GM18511 (cell line): ENCODE measurements around the gene STXBP1.
"Not testable (repeated sequence)": the region's sequence is repeated elsewhere in the genome, so short reads cannot be mapped to it uniquely, and the experiment has no call there.

Experiments
- ATAC-seq: cut with Tn5 transposase; IDR thresholded peaks from one replicate; pipeline ENCODE4 v1.9.1; 2021; ENCODE audit warnings: mild to moderate bottlenecking, moderate library complexity; ENCODE audit not compliant: unreplicated experiment

Gene STXBP1

DNA sequence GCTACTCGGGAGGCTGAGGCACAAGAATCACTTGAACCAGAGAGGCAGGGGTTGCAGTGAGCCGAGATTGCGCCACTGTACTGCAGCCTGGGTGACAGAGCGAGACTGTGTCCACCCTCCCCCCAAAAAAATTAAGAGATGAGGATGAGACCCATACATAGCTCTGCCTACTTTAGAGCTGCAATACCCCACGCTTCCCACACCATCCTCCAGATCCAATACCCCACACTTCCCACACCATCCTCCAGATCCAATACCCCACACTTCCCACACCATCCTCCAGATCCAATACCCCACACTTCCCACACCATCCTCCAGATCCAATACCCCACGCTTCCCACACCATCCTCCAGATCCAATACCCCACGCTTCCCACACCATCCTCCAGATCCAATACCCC is 34.9 kb upstream of the STXBP1 start:
- not testable (repeated sequence) for ATAC-seq

GRCh38 chr9:127578627-127578951 is 33.5 kb upstream of the STXBP1 start:
- no peak for ATAC-seq

GRCh38 chr9:127578952-127579853 is 32.9 kb upstream of the STXBP1 start:
- ATAC-seq, result peak; percentile 59

DNA sequence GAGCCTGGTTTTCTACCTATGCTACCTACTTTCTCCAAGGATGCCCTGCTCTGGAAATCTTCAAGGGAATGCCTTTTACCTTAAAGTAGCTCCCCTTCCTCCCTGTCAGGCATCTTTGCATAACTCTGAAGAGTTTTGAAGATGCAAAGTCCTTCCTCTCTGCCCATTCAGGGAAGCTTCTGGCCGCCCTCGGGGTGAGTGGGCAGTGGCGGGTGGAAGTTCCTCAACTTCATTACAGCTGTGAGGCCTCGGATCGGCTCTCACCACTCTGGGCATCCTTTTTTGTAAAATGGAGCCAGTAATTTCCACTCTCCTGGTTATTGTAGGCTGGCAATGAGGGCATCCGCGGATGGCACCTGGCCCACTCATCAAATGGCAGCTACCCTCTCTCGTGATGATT is 31.7 kb upstream of the STXBP1 start:
- ATAC-seq, result no peak

DNA sequence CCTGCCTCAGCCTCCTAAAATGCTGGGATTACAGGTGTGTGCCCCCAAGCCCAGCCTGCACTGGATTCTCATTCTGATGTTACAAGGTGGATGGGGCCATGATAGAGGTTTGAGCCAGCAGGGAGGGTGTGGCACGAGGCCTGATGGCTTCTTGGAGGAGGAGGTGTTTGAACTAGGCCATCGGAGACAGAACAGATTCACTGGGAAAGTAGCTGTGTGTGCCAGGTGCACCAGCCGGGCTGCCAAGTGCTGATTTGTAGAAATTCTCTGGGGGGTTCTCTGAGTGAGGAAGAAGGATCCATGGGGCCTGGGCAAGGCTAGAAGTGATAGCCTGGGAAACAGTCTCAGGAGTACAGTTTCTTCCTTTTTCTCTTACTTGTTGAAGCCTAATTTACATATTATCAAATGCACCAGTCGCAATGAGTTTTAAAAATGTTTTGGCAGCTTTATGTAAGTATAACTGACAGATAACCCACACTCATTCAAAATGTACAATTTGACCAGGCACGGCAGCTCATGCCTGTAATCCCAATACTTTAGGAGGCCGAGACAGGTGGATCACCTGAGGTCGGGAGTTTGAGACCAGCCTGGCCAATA is 31.1 kb upstream of the STXBP1 start:
- ATAC-seq, result no peak

DNA sequence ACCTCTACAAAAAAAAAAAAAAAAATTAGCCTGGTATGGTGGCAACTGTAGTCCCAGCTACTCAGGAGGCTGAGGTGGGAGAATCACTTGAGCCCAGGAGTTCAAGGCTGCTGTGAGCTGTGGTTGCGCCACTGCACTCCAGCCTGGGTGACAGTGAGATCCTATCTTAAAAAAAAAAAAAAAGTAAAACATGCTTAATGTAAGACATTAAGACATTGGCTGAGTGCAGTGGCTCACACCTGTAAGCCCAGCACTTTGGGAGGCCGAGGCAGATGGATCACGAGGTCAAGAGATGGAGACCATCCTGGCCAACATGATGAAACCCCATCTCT is 27.6 kb upstream of the STXBP1 start:
- ATAC-seq, result not testable (repeated sequence)

DNA sequence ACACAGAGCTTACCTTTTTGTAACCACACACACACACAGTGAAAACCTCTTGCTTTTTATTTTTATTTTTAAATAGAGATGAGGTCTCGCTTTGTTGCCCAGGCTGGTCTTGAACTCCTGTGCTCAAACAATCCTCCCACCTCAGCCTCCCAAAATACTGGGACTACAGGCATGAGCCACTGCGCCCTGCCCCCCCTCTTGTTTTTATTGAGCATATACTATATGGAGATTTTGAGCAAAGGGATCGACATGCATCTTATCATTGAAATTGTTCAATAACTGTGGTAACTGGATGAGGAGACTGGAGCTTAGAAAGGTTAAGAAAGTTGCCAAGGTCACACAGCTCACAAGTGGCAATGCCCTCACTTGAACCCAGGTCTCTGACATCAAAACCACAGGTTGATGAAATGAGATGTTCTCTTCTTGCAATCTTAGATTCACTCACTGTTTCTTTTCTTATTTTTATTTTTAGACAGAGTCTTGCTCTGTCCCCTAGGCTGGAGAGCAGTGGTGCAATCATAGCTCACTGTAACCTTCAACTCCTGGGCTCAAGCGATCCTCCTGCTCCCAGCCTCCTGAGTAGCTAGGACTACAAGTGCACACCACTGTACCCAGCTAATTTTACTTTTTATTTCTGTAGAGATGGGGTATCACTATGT is 26.8 kb upstream of the STXBP1 start:
- ATAC-seq, result no peak

- no peak for ATAC-seq
These were observed 26.0 kb upstream of the STXBP1 start for GRCh38 chr9:127586096-127586495.

GRCh38 chr9:127586537-127586936 is 25.5 kb upstream of the STXBP1 start:
- ATAC-seq, result no peak

- no peak for ATAC-seq
These were observed 24.1 kb upstream of the STXBP1 start for GRCh38 chr9:127587966-127588365.

- no peak for ATAC-seq
These were observed 23.2 kb upstream of the STXBP1 start for GRCh38 chr9:127588740-127589506.

- ATAC-seq, result no peak
These were observed 22.1 kb upstream of the STXBP1 start for GRCh38 chr9:127589955-127590370.

GRCh38 chr9:127595611-127596010 is 16.5 kb upstream of the STXBP1 start:
- ATAC-seq, result no peak

DNA sequence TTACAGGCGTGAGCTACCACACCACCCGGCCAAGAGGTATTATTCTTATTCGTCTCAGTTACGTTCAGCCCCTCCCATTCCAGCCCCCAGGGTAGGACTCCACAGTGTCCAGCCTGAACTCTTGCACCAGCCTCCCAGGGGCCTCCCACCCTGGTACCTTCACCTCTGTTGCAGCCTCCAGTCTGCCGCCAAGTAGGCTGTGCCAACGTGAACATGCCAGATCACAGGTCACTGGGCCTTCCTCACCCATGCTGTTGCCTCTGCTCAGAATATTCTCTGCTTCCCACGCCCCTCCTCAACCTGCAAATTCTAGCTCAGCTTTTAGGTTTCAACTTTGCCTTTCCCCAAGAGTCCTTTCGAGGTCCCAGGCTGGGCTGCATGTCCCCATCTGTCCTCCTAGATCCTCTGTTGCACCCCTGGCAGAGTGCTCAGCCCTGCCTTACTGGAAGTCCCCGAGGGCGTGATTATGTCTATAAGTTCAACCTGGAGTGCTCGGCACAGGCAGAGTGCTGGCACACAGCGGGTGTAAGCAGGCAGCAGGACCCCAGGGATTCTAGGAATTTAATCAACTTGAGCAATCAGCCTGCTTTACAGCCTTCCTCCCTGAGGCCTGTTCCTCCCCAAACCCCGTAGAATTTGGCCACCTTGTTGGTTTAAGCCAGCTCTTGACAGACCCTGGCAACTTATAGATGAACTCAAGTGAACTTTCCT is 13.1 kb upstream of the STXBP1 start:
- no peak for ATAC-seq

- ATAC-seq, result no peak
These were observed 12.6 kb upstream of the STXBP1 start for GRCh38 chr9:127599550-127599891.

GRCh38 chr9:127603226-127603625 is 8.9 kb upstream of the STXBP1 start:
- ATAC-seq, result no peak

GRCh38 chr9:127606043-127606442 is 6.0 kb upstream of the STXBP1 start:
- ATAC-seq, result no peak

- peak; percentile 49 for ATAC-seq
These were observed 3.7 kb upstream of the STXBP1 start for GRCh38 chr9:127608104-127608966.

- ATAC-seq, result peak; percentile 23
These were observed 526 bp upstream of the STXBP1 start for GRCh38 chr9:127611603-127611898.

DNA sequence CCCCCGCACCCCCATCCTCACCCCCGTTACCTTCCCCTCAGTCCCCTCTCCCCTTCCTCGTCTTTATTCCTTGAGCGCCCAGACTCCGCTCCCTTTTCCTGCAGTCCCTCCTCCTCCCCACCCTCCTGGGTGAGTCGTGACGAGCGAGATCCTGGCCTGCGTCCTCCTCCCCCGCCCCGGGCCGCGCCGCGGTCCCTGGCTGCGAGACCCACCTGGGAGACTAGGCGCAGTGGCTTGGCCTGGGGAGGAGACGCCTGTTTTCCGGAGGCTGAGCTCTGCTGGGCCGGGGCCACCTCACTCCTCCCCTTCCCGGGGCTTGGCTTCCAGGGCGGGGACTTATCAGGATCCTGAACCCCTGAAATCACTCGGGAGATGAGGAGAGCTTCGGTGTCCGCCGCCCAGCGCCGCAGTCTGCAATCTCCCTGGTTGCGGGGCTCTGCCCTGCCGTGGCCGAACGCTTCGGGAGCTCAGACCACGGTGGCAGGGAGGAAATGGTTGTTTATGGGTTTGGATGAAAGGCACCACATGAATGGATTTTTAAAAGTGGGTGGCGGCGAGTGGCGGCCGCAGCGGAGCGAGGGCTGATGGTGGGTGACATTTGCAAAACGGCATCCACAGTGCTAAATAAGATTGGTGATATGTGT is 984 bp downstream of the STXBP1 start:
- no peak for ATAC-seq
